Activated naive CD8-positive, alpha-beta T cell treated with anti-CD3 and anti-CD28 coated beads for 36 hours (primary cell): ENCODE data around the gene DNAJC17. TPM values are rescaled to one million over a fixed set of nuclear protein-coding genes. Genes with fewer than 3 reads are reported as not detected.

Source experiments
- DNase-seq: peaks from one replicate; pipeline ENCODE4 v3.0.0; 2021
- H3K27ac Mint-ChIP-seq: one replicate; pipeline ENCODE4 v1.8.0; 2022; ENCODE audit warnings: mild to moderate bottlenecking, moderate library complexity, mixed read lengths
- H3K27me3 Mint-ChIP-seq: one replicate; pipeline ENCODE4 v1.8.0; 2022; ENCODE audit warnings: mild to moderate bottlenecking, mixed read lengths
- H3K36me3 Mint-ChIP-seq: one replicate; pipeline ENCODE4 v1.8.0; 2021; ENCODE audit warnings: mild to moderate bottlenecking, mixed read lengths
- H3K4me1 Mint-ChIP-seq: one replicate; pipeline ENCODE4 v1.8.0; 2021; ENCODE audit warnings: mixed read lengths
- H3K4me3 Mint-ChIP-seq: one replicate; pipeline ENCODE4 v1.8.0; 2022; ENCODE audit warnings: mild to moderate bottlenecking, moderate library complexity, mixed read lengths
- H3K9me3 Mint-ChIP-seq: one replicate; pipeline ENCODE4 v1.8.0; 2022; ENCODE audit warnings: mixed read lengths
- total RNA-seq, 2 experiments: library from RNA; stranded (reverse); gene quantifications; one replicate each; pipeline ENCODE4 v1.2.3, GENCODE V29; 2021

Gene DNAJC17
- total RNA-seq, 2 experiments from 2014 or later, result 39.8 to 41.7 TPM

- DNase-seq, result no peak
- Mint-ChIP-seq H3K27ac (no peak overlapping the region), H3K4me3 (no peak overlapping the region), H3K27me3 (no peaks in the 10 kb centered on the region), H3K9me3 (no peaks in the 10 kb centered on the region), H3K36me3 (peaks cover 2% of the 10 kb centered on the region), H3K4me1 (no peaks in the 10 kb centered on the region)
These were observed 7.9 kb upstream of the DNAJC17 start for GRCh38 chr15:40815042-40815698.

- DNase-seq, result no peak
- Mint-ChIP-seq H3K27me3 (no peaks in the 10 kb centered on the region), H3K4me3 (no peak overlapping the region), H3K27ac (no peak overlapping the region), H3K4me1 (peaks cover 10% of the 10 kb centered on the region), H3K36me3 (peaks cover 3% of the 10 kb centered on the region), H3K9me3 (no peaks in the 10 kb centered on the region)
These were observed 5.6 kb upstream of the DNAJC17 start for GRCh38 chr15:40812721-40813425.

DNA sequence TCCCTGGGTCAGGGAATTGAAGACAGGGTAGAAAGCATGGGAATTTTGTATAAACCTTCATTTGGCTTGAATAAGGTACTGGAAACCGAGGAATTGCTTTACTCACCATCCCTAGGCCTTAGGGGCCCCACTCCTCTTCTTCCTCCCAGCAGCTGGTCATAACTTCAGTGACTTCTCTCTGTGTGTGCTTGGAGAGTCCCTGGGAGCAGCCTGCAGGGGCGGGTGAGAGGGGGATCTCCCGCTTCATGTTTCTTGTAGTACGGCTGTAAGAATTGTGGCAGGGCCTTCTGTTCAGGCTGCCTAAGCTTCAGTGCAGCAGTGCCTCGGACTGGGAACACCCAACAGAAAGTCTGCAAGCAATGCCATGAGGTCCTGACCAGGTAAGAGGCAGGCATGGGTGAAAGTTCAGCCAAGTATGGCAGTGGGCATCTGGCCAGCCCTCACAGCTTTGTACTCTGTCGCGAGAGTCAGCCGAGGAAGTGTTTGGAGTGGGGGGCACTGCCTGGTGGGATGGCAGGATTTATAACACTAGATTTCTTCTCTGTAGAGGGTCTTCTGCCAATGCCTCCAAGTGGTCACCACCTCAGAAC, 1.7 kb upstream of the DNAJC17 start:
- Mint-ChIP-seq H3K36me3 (peaks cover 9% of the 10 kb centered on the region), H3K4me3 (peak overlapping the region; percentile 94), H3K9me3 (no peaks in the 10 kb centered on the region), H3K4me1 (peaks cover 16% of the 10 kb centered on the region), H3K27me3 (no peaks in the 10 kb centered on the region), H3K27ac (no peak overlapping the region)
- DNase-seq, result no peak

DNA sequence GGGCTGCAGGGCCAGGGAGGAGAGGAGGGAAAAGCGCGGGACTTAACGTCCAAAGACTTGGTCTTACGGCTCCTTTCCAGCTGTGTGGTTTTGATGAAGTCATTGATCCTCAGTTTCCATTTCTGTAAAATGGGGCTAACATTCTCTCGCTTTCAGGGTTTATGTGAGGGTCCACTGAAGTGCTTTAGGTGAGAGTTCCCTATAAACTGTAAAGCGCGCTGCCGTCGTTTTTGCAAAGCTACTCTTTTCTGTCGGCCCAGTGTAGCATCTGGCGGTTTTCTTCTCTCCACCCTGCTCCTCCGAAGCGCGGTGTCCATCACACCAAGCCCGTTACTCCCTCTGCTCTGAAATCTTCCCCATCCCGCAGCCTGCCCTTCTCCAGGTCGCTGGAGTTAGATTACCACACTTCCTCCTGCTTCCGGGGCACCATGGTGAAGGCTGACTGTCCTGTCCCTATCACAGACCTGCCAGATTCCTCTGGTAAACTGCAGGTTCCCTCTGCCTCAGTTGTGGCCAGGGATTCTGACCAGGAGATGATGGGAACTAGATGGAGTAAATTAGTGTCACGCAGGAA, 702 bp upstream of the DNAJC17 start:
- no peaks in the 10 kb centered on the region for H3K9me3 Mint-ChIP-seq
- H3K36me3 Mint-ChIP-seq, result peaks cover 9% of the 10 kb centered on the region
- peak overlapping the region; percentile 94 for H3K4me3 Mint-ChIP-seq
- H3K27ac Mint-ChIP-seq, result peak overlapping the region; percentile 98
- DNase-seq, result no peak
- no peaks in the 10 kb centered on the region for H3K27me3 Mint-ChIP-seq
- H3K4me1 Mint-ChIP-seq, result peaks cover 21% of the 10 kb centered on the region

GRCh38 chr15:40806672-40807027, 623 bp downstream of the DNAJC17 start:
- H3K27ac Mint-ChIP-seq, result peak overlapping the region; percentile 98
- no peak for DNase-seq

GRCh38 chr15:40803688-40804087, 3.6 kb downstream of the DNAJC17 start:
- Mint-ChIP-seq H3K27me3 (no peaks in the 10 kb centered on the region), H3K4me3 (no peak overlapping the region), H3K9me3 (no peaks in the 10 kb centered on the region), H3K27ac (no peak overlapping the region), H3K4me1 (peaks cover 25% of the 10 kb centered on the region), H3K36me3 (peaks cover 13% of the 10 kb centered on the region)
- DNase-seq, result no peak

More at GRCh38 chr15:40806672-40807027, 623 bp downstream of the DNAJC17 start:
- Mint-ChIP-seq H3K36me3 (peaks cover 10% of the 10 kb centered on the region), H3K27me3 (no peaks in the 10 kb centered on the region), H3K9me3 (no peaks in the 10 kb centered on the region), H3K4me1 (peaks cover 24% of the 10 kb centered on the region), H3K4me3 (peak overlapping the region; percentile 94)

DNA sequence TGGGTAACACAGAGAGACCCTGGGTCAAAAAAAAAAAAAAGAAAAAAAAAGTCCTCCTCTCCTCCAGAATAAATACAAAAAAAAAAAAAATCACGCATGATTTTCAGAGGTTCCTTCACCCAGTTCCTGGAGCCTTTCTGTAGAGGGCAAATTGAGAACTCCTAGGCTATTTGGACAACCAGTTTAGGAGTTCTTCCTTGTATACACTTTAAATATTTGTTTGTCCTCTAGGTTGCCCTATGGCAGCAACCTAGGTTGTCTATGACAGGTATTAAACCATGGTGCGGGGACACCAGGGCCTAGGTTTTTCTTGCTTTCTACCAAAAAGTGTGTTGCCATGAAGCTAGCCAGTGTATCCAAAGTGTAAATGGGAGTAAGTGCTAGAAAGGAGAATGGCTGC, 4.2 kb downstream of the DNAJC17 start:
- Mint-ChIP-seq H3K27me3 (no peaks in the 10 kb centered on the region), H3K4me3 (no peak overlapping the region), H3K27ac (no peak overlapping the region), H3K36me3 (peaks cover 19% of the 10 kb centered on the region), H3K4me1 (peaks cover 28% of the 10 kb centered on the region), H3K9me3 (no peaks in the 10 kb centered on the region)
- no peak for DNase-seq

- no peaks in the 10 kb centered on the region for H3K27me3 Mint-ChIP-seq
- H3K36me3 Mint-ChIP-seq, result peaks cover 19% of the 10 kb centered on the region
- no peak overlapping the region for H3K4me3 Mint-ChIP-seq
- no peak for DNase-seq
- H3K4me1 Mint-ChIP-seq, result peaks cover 24% of the 10 kb centered on the region
- no peaks in the 10 kb centered on the region for H3K9me3 Mint-ChIP-seq
- no peak overlapping the region for H3K27ac Mint-ChIP-seq
These were observed 7.8 kb downstream of the DNAJC17 start for GRCh38 chr15:40799523-40799922.

DNA sequence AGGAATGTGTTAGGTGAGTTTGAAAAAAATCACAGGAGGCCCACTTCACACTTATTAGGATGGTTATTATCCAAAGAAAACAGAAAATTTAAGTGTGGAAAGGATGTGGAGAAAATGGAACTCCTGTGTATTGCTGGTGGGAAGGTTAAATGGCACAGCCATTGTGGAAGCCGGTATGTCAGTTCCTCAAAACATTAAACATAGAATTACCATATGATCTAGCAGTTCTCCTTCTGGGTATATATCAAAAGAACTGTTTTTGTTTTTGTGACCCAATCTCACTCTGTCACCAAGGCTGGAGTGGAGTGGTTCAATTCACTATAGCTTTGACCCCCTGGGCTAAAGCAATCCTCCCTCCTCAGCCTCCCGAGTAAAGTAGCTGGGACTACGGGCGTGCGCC, 10.8 kb downstream of the DNAJC17 start:
- no peaks in the 10 kb centered on the region for H3K27me3 Mint-ChIP-seq

DNA sequence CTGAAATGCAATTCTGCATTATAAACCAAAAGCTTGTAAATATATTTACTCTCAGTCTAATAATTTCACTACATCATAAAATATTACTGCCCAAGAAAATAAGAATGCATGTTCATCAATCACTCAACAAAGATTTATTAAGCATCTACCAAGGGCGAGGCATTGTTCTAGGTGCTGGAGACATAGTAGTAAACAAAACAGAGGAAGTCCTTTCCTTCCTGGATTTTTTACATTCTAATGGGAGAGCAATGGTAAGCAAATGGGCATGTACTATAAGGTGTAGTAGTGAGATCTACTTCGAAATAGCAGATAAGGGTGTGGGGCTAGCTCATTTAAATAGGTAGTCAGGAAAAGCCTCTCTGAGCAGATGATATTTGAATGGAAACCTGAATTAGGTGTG, 11.2 kb downstream of the DNAJC17 start:
- no peak overlapping the region for H3K4me3 Mint-ChIP-seq
- H3K27ac Mint-ChIP-seq, result no peak overlapping the region
- peaks cover 13% of the 10 kb centered on the region for H3K36me3 Mint-ChIP-seq

More for the DNA sequence above, 10.8 kb downstream of the DNAJC17 start:
- peaks cover 33% of the 10 kb centered on the region for H3K4me1 Mint-ChIP-seq
- H3K9me3 Mint-ChIP-seq, result no peaks in the 10 kb centered on the region
- no peak overlapping the region for H3K27ac Mint-ChIP-seq
- DNase-seq, result no peak
- no peak overlapping the region for H3K4me3 Mint-ChIP-seq
- peaks cover 15% of the 10 kb centered on the region for H3K36me3 Mint-ChIP-seq

GRCh38 chr15:40793216-40793989, 13.9 kb downstream of the DNAJC17 start:
- Mint-ChIP-seq H3K27me3 (no peaks in the 10 kb centered on the region), H3K36me3 (peaks cover 10% of the 10 kb centered on the region), H3K9me3 (no peaks in the 10 kb centered on the region), H3K27ac (no peak overlapping the region), H3K4me3 (no peak overlapping the region), H3K4me1 (peaks cover 32% of the 10 kb centered on the region)
- no peak for DNase-seq

More for the DNA sequence above, 11.2 kb downstream of the DNAJC17 start:
- DNase-seq, result no peak
- Mint-ChIP-seq H3K4me1 (peaks cover 30% of the 10 kb centered on the region), H3K9me3 (no peaks in the 10 kb centered on the region), H3K27me3 (no peaks in the 10 kb centered on the region)

GRCh38 chr15:40792394-40792793, 14.9 kb downstream of the DNAJC17 start:
- H3K36me3 Mint-ChIP-seq, result peaks cover 2% of the 10 kb centered on the region
- H3K4me3 Mint-ChIP-seq, result no peak overlapping the region
- no peak for DNase-seq
- no peaks in the 10 kb centered on the region for H3K27me3 Mint-ChIP-seq
- H3K27ac Mint-ChIP-seq, result no peak overlapping the region
- H3K4me1 Mint-ChIP-seq, result peaks cover 34% of the 10 kb centered on the region
- no peaks in the 10 kb centered on the region for H3K9me3 Mint-ChIP-seq

- Mint-ChIP-seq H3K9me3 (no peaks in the 10 kb centered on the region), H3K4me3 (no peak overlapping the region), H3K27ac (no peak overlapping the region), H3K36me3 (peaks cover 2% of the 10 kb centered on the region), H3K27me3 (no peaks in the 10 kb centered on the region), H3K4me1 (peaks cover 48% of the 10 kb centered on the region)
- no peak for DNase-seq
These were observed 16.6 kb downstream of the DNAJC17 start for GRCh38 chr15:40790718-40791117.

GRCh38 chr15:40789999-40790398, 17.3 kb downstream of the DNAJC17 start:
- peaks cover 48% of the 10 kb centered on the region for H3K4me1 Mint-ChIP-seq
- no peaks in the 10 kb centered on the region for H3K27me3 Mint-ChIP-seq
- H3K4me3 Mint-ChIP-seq, result no peak overlapping the region
- peaks cover 2% of the 10 kb centered on the region for H3K36me3 Mint-ChIP-seq
- no peak overlapping the region for H3K27ac Mint-ChIP-seq
- H3K9me3 Mint-ChIP-seq, result no peaks in the 10 kb centered on the region
- DNase-seq, result no peak

- Mint-ChIP-seq H3K36me3 (peaks cover 2% of the 10 kb centered on the region), H3K9me3 (no peaks in the 10 kb centered on the region), H3K4me1 (peaks cover 48% of the 10 kb centered on the region), H3K27ac (no peak overlapping the region), H3K4me3 (no peak overlapping the region), H3K27me3 (no peaks in the 10 kb centered on the region)
- DNase-seq, result no peak
These were observed 18.2 kb downstream of the DNAJC17 start for GRCh38 chr15:40789119-40789518.
